CD4-positive, CD25-positive, alpha-beta regulatory T cell (primary cell): ENCODE results near the gene PRR22. TPM values are rescaled to one million over a fixed set of nuclear protein-coding genes. Genes with fewer than 3 reads are reported as not detected.

ENCODE experiments used
- ATAC-seq, 2 donors: fragments of 150-1000 bp; cut with Tn5 transposase; one replicate each; pipeline ENCODE4 v1.10.0; 2021; ENCODE audit warnings: low read depth in 2 of 2, moderate number of reproducible peaks in 2 of 2, moderate library complexity in 1 of 2
- DNase-seq, 3 donors: peaks; one replicate each; pipeline versions ENCODE4 v3.0.0 to v3.0.0-alpha.2; 2012 to 2022; ENCODE audit warnings: mixed read lengths in 1 of 3
- H3K27ac ChIP-seq: one replicate; pipeline ENCODE4 v1.7.0; 2013; ENCODE audit warnings: mild to moderate bottlenecking, low read length; ENCODE audit not compliant: insufficient read depth, poor library complexity, severe bottlenecking
- H3K27me3 ChIP-seq: one replicate; pipeline ENCODE4 v1.7.0; 2013; ENCODE audit warnings: low read length; ENCODE audit not compliant: control insufficient read depth, insufficient read depth
- H3K36me3 ChIP-seq: one replicate; pipeline ENCODE4 v1.7.0; 2013; ENCODE audit warnings: mild to moderate bottlenecking, low read length, moderate library complexity; ENCODE audit not compliant: control insufficient read depth, insufficient read depth
- H3K4me1 ChIP-seq: 2 replicates; pipeline ENCODE4 v1.7.0; 2013; ENCODE audit warnings: mild to moderate bottlenecking, low read length; ENCODE audit not compliant: insufficient read depth, control insufficient read depth, poor library complexity, severe bottlenecking
- H3K4me3 ChIP-seq: one replicate; pipeline ENCODE4 v1.7.0; 2013; ENCODE audit warnings: low read depth, mild to moderate bottlenecking, low read length, moderate library complexity
- H3K9me3 ChIP-seq, 2 experiments: 1 replicate in 1 of 2; 2 replicates in 1 of 2; pipeline ENCODE4 v1.7.0; 2013; ENCODE audit warnings: low read length in 2 of 2, mild to moderate bottlenecking in 1 of 2, moderate library complexity in 1 of 2; ENCODE audit not compliant: control insufficient read depth in 2 of 2
- H3K27ac Mint-ChIP-seq, 3 donors: one replicate each; pipeline ENCODE4 v1.8.0; 2020 to 2022; ENCODE audit warnings: mild to moderate bottlenecking in 3 of 3, mixed read lengths in 3 of 3, moderate library complexity in 2 of 3
- H3K27me3 Mint-ChIP-seq: one replicate; pipeline ENCODE4 v1.8.0; 2022; ENCODE audit warnings: mild to moderate bottlenecking, mixed read lengths
- H3K36me3 Mint-ChIP-seq: one replicate; pipeline ENCODE4 v1.8.0; 2020; ENCODE audit warnings: mixed read lengths
- H3K4me1 Mint-ChIP-seq, 4 donors: one replicate each; pipeline ENCODE4 v1.8.0; 2020 to 2022; ENCODE audit warnings: mixed read lengths in 4 of 4, mild to moderate bottlenecking in 1 of 4
- H3K4me3 Mint-ChIP-seq, 4 donors: one replicate each; pipeline ENCODE4 v1.8.0; 2020 to 2022; ENCODE audit warnings: mild to moderate bottlenecking in 4 of 4, mixed read lengths in 4 of 4, moderate library complexity in 3 of 4
- H3K9me3 Mint-ChIP-seq, 7 donors: one replicate each; pipeline ENCODE4 v1.8.0; 2020 to 2022; ENCODE audit warnings: mixed read lengths in 7 of 7, mild to moderate bottlenecking in 3 of 7, moderate library complexity in 2 of 7
- polyA plus RNA-seq, 4 donors: library from polyadenylated mRNA; unstranded; fragments of 300-500 nt; fragmentation: Illumina TruSeq; gene quantifications; one replicate each; pipeline ENCODE4 v1.2.3, GENCODE V29; 2021
- total RNA-seq: library from RNA; stranded (reverse); gene quantifications from one replicate; pipeline ENCODE4 v1.2.3, GENCODE V29; 2022

PRR22 gene
- total and polyA plus RNA-seq, 5 donors from 2014 or later, result 3.5 TPM; not detected in 4

GRCh38 chr19:5811117-5811516, 26.6 kb upstream of the PRR22 start:
- Mint-ChIP-seq H3K27me3 (peaks cover 13% of the 10 kb centered on the region), H3K4me1 (peaks cover 0 to 6% (median 0%) of the 10 kb centered on the region in 4 donors), H3K27ac (no peak overlapping the region), H3K4me3 (no peak overlapping the region), H3K36me3 (no peaks in the 10 kb centered on the region), H3K9me3 (peaks cover 0 to 1% (median 0%) of the 10 kb centered on the region in 7 donors)
- Histone ChIP-seq H3K36me3 (no peaks in the 10 kb centered on the region), H3K4me3 (no peak overlapping the region), H3K27me3 (no peaks in the 10 kb centered on the region), H3K27ac (no peak overlapping the region), H3K9me3 (no peaks in the 10 kb centered on the region), H3K4me1 (no peaks in the 10 kb centered on the region)
- ATAC-seq (no peak), DNase-seq (no peak)

DNA sequence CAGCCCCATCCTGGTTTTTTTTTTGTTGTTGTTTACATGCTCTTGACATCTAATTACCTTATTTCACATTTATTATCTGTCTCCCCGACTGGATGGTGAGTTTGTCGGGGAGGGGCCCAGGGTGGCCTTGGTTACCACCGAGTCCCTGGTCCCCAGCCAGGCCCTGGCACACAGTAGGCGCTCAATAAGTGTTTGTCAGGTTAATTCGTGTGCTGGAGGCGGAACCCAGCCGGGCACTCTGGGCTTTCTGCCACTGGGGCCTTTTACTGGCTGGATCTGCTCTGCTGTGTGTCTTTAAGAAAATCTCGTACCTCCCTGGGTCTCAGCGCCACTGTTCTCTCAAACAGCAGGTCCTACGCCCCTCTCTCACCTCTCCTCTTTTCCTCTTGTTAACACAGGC, 24.9 kb upstream of the PRR22 start:
- H3K9me3 ChIP-seq, result no peaks in the 10 kb centered on the region
- H3K4me1 Mint-ChIP-seq, result peaks cover 0 to 11% (median 0%) of the 10 kb centered on the region in 4 donors
- H3K27ac ChIP-seq, result no peak overlapping the region
- H3K4me3 Mint-ChIP-seq, result no peak overlapping the region
- ATAC-seq (no peak), DNase-seq (no peak)
- H3K27ac Mint-ChIP-seq, result peak overlapping the region in 1 of 3 donors; percentile 26
- peaks cover 8% of the 10 kb centered on the region for H3K4me1 ChIP-seq
- H3K36me3 Mint-ChIP-seq, result no peaks in the 10 kb centered on the region
- no peaks in the 10 kb centered on the region for H3K27me3 ChIP-seq
- no peak overlapping the region for H3K4me3 ChIP-seq
- H3K27me3 Mint-ChIP-seq, result peaks cover 17% of the 10 kb centered on the region
- H3K36me3 ChIP-seq, result no peaks in the 10 kb centered on the region
- H3K9me3 Mint-ChIP-seq, result peaks cover 0 to 1% (median 0%) of the 10 kb centered on the region in 7 donors

DNA sequence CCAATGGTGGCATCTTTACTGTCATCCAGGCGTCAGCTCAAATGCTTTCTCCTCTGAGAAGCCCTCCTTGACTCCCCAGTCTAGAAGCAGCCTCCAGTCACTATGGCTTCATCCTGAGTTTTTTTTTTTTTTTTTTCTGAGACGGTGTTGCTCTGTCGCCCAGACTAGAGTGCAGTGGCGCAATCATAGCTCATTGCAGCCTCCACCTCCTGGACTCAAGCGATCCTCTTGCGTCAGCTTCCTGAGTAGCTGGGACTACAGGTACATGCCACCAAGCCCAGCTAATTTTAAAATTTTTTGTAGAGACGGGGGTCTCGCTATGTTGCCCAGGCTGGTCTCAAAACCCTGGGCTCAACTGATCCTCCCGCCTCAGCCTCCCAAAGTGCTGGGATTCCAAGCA, 24.5 kb upstream of the PRR22 start:
- no peaks in the 10 kb centered on the region for H3K36me3 Mint-ChIP-seq
- Histone ChIP-seq H3K27ac (no peak overlapping the region), H3K4me3 (no peak overlapping the region), H3K36me3 (no peaks in the 10 kb centered on the region), H3K4me1 (peaks cover 12% of the 10 kb centered on the region), H3K27me3 (no peaks in the 10 kb centered on the region), H3K9me3 (no peaks in the 10 kb centered on the region)
- H3K9me3 Mint-ChIP-seq, result peaks cover 0 to 1% (median 0%) of the 10 kb centered on the region in 7 donors
- peak overlapping the region in 1 of 3 donors; percentile 26 for H3K27ac Mint-ChIP-seq
- DNase-seq (no peak), ATAC-seq (no peak)
- no peak overlapping the region for H3K4me3 Mint-ChIP-seq
- H3K27me3 Mint-ChIP-seq, result peaks cover 21% of the 10 kb centered on the region
- peaks cover 0 to 15% (median 0%) of the 10 kb centered on the region in 4 donors for H3K4me1 Mint-ChIP-seq

GRCh38 chr19:5808120-5808816, 23.7 kb upstream of the PRR22 start:
- no peak overlapping the region for H3K27ac Mint-ChIP-seq
- H3K9me3 Mint-ChIP-seq, result peaks cover 0 to 4% (median 0%) of the 10 kb centered on the region in 7 donors
- H3K4me3 ChIP-seq, result no peak overlapping the region
- H3K27ac ChIP-seq, result no peak overlapping the region
- peaks cover 29% of the 10 kb centered on the region for H3K27me3 Mint-ChIP-seq
- peaks cover 20% of the 10 kb centered on the region for H3K4me1 ChIP-seq
- no peak overlapping the region for H3K4me3 Mint-ChIP-seq
- peaks cover under 1% of the 10 kb centered on the region for H3K27me3 ChIP-seq
- no peaks in the 10 kb centered on the region for H3K36me3 Mint-ChIP-seq
- ATAC-seq, result no peak
- peaks cover 0 to 21% (median 2%) of the 10 kb centered on the region in 4 donors for H3K4me1 Mint-ChIP-seq
- no peaks in the 10 kb centered on the region for H3K36me3 ChIP-seq
- DNase-seq, result no peak
- no peaks in the 10 kb centered on the region for H3K9me3 ChIP-seq

GRCh38 chr19:5806905-5807304, 22.4 kb upstream of the PRR22 start:
- peaks cover 36% of the 10 kb centered on the region for H3K27me3 Mint-ChIP-seq
- peaks cover 0 to 4% (median 0%) of the 10 kb centered on the region in 7 donors for H3K9me3 Mint-ChIP-seq
- Histone ChIP-seq H3K27me3 (peaks cover 1% of the 10 kb centered on the region), H3K36me3 (no peaks in the 10 kb centered on the region), H3K4me1 (peaks cover 20% of the 10 kb centered on the region), H3K27ac (no peak overlapping the region), H3K9me3 (no peaks in the 10 kb centered on the region), H3K4me3 (no peak overlapping the region)
- peaks cover 0 to 29% (median 4%) of the 10 kb centered on the region in 4 donors for H3K4me1 Mint-ChIP-seq
- ATAC-seq, result no peak
- no peak for DNase-seq
- peak overlapping the region in 1 of 3 donors; percentile 47 for H3K27ac Mint-ChIP-seq
- peak overlapping the region in 2 of 4 donors; percentile 42 to 54 for H3K4me3 Mint-ChIP-seq
- H3K36me3 Mint-ChIP-seq, result no peaks in the 10 kb centered on the region

GRCh38 chr19:5806133-5806489, 21.6 kb upstream of the PRR22 start:
- Mint-ChIP-seq H3K27me3 (peaks cover 40% of the 10 kb centered on the region), H3K4me3 (peak overlapping the region in 1 of 4 donors; percentile 46), H3K27ac (no peak overlapping the region), H3K4me1 (peaks cover 0 to 32% (median 4%) of the 10 kb centered on the region in 4 donors), H3K36me3 (no peaks in the 10 kb centered on the region), H3K9me3 (peaks cover 0 to 4% (median 0%) of the 10 kb centered on the region in 7 donors)
- Histone ChIP-seq H3K27me3 (peaks cover 1% of the 10 kb centered on the region), H3K4me3 (no peak overlapping the region), H3K27ac (no peak overlapping the region), H3K9me3 (no peaks in the 10 kb centered on the region), H3K4me1 (peaks cover 20% of the 10 kb centered on the region), H3K36me3 (no peaks in the 10 kb centered on the region)
- DNase-seq, result no peak
- ATAC-seq, result no peak

- Histone ChIP-seq H3K27me3 (peaks cover 1% of the 10 kb centered on the region), H3K36me3 (no peaks in the 10 kb centered on the region), H3K4me1 (peaks cover 20% of the 10 kb centered on the region), H3K27ac (no peak overlapping the region), H3K4me3 (no peak overlapping the region), H3K9me3 (no peaks in the 10 kb centered on the region)
- ATAC-seq (peak in 1 of 2 donors; percentile 23), DNase-seq (peak; percentile 39 to 53 (median 48))
- Mint-ChIP-seq H3K36me3 (no peaks in the 10 kb centered on the region), H3K4me1 (peaks cover 0 to 32% (median 4%) of the 10 kb centered on the region in 4 donors), H3K27me3 (peaks cover 41% of the 10 kb centered on the region), H3K4me3 (peak overlapping the region in 2 of 4 donors; percentile 36 to 63), H3K27ac (no peak overlapping the region), H3K9me3 (peaks cover 0 to 4% (median 0%) of the 10 kb centered on the region in 7 donors)
Measured at GRCh38 chr19:5805462-5806132, 21.1 kb upstream of the PRR22 start.
